NCI-H1105 (cell line): ENCODE results near the gene ERCC1.
"Not testable (repeated sequence)": the region's sequence is repeated elsewhere in the genome, so short reads cannot be mapped to it uniquely, and the experiment has no call there.

Experiments used
- DNase-seq: peaks from one replicate; lab custom pipeline; 2025; lab: John Stamatoyannopoulos, UW

The ERCC1 gene

DNA sequence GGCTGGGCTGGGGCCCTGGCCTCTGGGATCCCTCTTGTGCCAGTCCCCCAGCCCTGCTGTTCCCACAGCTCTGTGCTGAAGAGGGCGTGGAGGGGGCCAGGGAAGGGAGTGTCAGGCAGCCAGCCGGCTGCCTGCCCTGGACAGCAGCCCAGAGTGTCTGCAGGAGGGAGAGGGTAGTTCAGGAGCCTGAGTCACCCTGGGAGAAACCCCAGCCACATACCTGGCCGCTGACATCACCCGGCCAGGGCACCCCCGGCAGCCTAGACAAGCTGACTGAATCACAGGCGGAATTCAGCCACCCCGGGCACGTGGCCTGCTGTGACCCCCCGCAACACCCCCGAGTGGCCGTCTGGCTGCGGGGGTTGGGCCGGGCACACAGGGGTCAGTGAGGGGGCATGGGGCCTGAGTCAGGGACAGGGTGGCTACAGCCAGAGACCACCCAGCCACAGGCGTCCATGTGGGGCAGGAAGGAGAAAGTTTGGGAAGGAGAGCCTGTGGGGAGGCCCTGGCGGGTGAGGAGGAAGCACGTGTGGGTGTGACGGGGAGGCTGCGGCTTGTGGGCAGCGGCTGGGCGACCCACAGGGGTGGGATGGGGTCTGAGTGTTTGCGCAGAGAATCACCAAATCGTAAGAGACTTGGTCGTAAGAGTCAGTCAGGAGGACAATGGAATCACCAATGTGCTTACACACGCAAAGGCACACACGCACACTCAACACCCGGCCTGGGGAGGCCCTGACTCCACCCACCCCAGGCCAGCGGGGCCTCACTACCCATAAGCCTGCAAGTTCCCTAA lies 32.2 kb upstream of the ERCC1 start:
- no peak for DNase-seq

- no peak for DNase-seq
Observed at GRCh38 chr19:45451850-45452387, 28.2 kb upstream of the ERCC1 start.

DNA sequence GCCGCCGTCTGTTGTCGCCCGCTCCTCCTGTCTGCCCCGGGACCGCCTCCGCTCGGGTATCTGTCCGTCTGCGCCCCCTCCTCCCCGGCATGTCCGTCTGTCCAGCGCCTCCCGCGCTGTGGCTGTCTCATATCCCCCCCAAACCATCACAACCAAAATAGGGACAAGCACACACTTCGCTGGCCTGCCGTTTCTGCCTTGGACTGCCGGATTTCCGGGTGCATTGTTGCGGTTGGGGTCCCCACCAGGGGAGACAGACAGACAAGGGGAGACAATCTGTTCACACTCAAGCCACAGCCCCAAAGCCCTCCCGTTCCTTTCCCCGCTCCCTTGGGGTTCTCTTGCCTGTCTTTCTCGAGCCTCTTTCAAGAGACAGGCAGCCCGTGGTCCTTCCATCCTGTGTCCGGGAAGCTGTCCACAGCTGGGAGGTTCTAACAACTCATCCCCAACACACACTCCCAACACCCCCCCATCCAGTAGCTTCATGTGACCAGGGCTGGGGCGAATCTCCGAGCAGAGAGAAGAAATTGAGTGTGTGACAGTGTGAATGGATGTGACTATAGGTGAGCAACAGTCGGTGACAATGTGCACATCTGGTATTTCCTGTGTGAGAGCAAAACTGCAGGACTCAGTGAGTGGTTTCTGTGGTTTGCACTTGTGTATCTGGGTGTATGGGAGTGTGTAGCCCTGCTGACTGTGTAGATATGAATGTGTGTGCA lies 27.6 kb upstream of the ERCC1 start:
- no peak for DNase-seq

GRCh38 chr19:45450012-45450333 lies 26.3 kb upstream of the ERCC1 start:
- no peak for DNase-seq

DNA sequence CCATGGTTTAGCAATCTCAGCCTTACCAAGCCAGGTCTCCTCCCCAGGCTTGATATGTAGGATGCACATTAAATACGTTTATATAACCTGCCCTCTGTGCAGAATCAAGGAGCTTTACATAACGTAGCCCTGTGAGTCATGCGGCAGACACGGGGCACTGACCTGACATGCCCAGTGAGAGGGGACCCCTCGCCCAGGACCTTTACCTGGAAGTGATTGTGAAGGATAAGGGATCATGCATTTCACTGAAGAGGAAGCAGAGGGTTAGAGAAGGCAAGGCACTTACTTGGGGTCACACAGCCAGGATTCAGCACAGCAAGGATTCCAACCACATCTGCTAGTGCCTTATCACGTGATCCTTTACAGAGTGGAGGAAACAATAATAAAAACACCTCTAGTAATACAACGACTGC lies 25.2 kb upstream of the ERCC1 start:
- DNase-seq = no peak

DNA sequence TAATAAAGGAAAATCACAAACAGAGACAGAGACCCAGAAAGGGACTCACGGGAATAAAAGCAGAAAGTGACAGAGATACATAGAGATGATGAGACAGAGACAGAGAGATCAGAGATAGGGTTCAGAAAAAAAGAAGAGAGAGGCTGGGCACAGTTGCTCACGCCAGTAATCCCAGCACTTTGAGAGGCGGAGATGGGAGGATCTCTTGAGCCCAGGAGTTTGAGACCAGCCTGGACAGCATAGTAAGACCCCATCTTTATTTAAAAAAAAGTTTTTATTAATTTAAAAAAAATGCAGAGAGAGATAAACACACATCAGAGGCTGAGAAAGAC lies 24.7 kb upstream of the ERCC1 start:
- DNase-seq = no peak

- no peak for DNase-seq
Observed at GRCh38 chr19:45446944-45447343, 23.2 kb upstream of the ERCC1 start.

- no peak for DNase-seq
Observed at GRCh38 chr19:45446295-45446694, 22.6 kb upstream of the ERCC1 start.

DNA sequence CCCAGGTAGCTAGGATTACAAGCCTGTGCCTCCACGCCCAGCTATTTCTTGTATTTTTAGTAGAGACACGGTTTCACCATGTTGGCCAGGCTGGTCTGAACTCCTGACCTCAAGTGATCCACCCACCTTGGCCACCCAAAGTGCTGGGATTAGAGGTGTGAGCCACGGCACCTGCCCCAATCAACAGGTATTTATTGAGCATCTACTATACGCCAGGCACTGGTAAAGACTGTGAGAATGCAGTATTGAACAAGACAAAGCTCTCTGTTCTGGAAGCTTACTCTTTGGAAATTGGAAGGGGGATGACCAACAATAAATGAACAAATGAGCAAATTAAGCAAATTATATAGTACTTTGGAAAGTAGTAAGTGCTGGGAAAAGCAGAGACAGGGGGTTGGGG lies 21.4 kb upstream of the ERCC1 start:
- no peak for DNase-seq

DNA sequence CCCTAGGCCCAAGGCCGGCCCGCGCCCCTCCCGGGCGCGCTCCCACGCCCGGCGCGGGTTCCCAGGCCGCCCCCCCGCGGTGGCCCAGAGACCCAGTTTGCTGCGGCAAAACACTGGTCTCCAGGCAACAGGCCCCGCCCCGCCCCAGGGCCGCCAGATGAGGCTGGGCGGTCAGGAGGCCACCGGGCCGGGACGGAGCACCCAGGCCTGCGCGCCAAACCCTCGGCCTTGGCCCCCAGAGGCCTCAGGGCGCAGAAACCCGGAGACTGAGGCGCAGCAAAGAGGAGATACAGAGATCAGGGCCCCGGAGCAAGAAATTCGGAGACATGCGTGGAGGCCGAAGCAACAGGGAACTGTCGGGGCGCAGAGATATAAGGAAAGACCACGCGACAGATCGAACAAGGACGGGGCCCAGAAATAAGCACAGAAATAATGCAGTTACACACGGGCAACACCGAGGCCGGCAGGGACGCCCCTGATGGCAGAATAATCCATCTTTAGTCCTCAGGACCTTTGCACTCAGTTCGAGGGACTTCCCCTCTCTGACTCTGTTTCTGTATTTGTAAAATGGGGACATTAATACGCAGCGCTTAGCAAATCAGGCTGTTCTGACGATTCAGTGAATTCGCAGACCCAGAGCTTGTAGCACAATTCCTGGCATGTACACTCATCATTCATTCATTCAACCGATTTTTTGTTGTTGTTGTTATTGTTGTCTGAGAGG lies 20.8 kb upstream of the ERCC1 start:
- DNase-seq = peak; percentile 48

DNA sequence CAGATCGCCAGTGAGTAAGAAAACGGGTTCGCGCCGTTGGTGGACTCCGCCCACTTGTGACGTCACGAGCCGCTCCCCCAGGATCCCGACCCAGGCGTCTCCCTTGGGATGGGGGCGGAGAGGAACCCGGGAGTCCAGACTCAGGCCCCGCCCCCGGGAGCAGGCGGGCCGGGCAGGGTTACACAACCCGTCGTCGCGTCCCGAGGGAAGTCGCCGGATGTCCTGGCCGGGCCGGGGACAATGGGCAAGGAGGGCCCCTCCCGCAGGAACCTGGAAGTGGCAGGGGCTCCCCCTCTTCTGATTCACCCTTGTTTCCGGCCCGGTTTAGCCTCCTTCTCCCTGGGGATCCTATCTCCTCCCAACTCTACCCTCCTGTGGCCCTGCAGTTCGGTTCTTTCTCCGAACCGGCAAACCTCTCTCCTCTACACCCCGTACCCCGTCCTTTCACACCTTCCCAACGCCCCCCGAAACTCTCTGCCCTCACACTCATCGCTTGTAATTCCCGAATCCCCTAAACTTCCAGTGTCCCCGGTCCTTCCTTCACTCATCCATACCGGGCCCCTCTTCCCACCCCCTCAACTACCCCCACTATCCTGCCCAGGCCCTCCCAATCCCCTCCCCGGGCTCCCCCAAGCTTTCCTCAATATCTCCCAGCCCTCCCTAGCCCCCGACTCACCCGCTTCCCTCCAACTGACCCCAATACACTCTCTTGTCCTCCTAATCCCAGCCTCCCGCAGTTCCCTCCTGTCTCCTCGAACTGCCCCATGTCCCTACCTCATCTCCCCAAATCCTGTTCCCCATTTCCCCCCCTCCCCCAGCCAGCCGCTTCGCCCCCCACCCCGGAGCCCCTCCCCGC lies 20.0 kb upstream of the ERCC1 start:
- peak; percentile 73 for DNase-seq

DNA sequence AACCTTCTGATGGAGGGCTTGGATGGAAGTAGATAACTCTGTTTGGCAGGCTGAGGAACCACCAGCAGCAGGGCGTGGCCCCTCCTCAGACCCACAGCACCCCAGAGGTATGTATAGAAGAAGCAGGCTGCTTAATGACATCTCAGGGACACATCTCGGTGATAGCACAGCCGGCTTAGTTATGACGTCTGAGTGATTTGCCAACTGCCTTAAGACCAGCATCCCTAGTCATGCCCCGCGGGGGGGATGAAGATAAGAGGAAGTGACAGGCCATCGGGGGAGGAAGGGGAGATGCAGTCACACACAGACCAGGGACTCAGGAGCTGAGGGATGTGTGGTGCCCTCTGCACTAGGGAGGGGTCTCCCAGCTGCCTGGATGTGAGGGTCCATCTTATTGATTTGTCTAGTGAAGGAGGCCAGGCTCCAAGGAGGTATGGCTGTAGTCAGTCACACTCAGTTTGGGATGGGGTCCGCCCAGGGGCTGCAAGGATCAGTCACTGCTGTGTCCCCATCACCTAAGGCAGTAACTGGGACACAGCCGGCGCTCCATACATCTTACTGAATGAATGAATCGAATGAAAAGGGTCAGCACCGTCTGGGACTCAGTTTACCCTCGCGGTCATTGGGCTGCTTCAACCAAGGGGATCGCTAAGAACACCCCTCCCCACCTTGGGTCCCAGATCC lies 19.2 kb upstream of the ERCC1 start:
- no peak for DNase-seq

DNA sequence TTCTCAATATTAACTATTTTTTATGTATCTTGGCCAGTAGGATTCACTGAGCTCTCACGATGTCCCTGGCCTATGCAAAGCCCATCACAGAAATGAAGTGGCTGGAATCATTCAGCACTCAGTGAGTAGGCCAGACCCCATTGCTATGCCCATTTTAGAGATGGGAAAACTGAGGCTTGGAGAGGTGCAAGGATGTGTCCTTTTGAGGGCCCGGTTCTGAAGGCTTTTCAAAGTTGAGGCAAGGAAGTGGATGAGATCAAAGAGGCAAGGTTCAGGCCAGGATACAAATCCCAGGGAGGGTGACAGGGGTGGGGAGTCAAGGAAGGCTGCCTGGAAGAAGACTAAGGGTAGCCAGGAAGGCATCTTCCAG lies 18.7 kb upstream of the ERCC1 start:
- no peak for DNase-seq

- DNase-seq = no peak
Observed at GRCh38 chr19:45440873-45441654, 17.3 kb upstream of the ERCC1 start.

- DNase-seq = no peak
Observed at GRCh38 chr19:45440259-45440638, 16.5 kb upstream of the ERCC1 start.

DNA sequence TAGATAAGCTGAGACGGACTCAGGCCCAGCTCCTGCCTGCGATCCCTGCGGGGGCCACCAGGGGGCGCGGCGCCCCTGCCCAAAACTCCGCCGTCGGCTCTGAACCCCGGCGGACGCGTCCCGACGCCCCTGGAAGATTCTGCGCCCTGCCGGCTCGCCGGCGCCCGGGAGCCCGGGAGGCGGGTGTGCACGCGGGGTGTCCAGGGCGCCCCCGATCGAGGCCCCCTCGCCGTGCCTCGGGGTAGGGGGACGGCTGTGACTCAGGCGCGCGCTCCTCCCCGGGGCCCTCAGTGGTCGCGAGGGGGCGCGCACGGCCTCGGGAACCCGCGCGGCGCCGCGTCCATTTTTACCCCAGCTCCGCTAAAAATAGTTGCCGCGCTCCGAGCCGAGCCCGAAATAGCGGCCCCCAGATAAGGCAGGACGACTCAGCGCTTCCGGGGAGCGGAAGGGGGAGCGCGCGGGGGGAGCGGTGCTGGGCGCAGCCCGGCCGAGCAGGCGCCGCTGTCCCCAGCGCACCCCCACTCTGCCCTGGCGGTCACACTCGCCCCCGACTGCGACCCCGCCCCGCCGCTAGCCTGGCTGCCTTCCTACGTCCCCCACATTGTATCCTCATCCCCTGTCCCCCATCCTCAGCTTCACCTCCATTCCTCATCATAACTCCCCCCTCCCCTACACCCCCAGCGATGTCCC lies 16.0 kb upstream of the ERCC1 start:
- peak; percentile 84 for DNase-seq

- no peak for DNase-seq
Observed at GRCh38 chr19:45439190-45439568, 15.5 kb upstream of the ERCC1 start.

GRCh38 chr19:45437328-45437727 lies 13.6 kb upstream of the ERCC1 start:
- DNase-seq = no peak

DNA sequence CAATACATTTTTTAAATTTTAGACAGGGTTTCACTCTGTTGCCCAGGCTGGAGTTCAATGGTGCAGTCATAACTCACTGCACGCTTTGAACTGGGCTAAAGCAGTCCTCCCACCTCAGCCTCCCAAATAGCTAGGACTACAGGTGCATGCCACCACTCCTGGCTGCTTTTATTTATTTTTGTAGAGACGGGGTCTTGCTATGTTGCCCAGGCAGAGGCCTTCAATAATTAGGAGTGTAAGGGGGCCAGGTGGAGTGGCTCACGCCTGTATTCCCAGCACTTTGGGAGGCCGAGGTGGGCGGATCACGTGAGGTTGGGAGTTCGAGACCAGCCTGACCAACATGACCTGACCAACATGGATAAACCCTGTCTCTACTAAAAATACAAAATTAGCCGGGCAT lies 8.8 kb upstream of the ERCC1 start:
- DNase-seq = not testable (repeated sequence)

- DNase-seq = not testable (repeated sequence)
Observed at GRCh38 chr19:45431008-45431407, 7.3 kb upstream of the ERCC1 start.
